K562 (cell line): Measurements from ENCODE around the gene CEACAM18. TPM values are rescaled to one million over a fixed set of nuclear protein-coding genes. Genes with fewer than 3 reads are reported as not detected.

Source experiments
- E2F1 ChIP-seq: sonication (generic); formaldehyde crosslinking; IDR thresholded peaks from 2 replicates; pipeline ENCODE4 v1.8.1; 2023; ENCODE audit warnings: mild to moderate bottlenecking, missing genetic modification reagents, moderate library complexity
- FOXP1 ChIP-seq: sonication (generic); formaldehyde crosslinking; IDR thresholded peaks from 2 replicates; pipeline ENCODE4 v1.8.0; 2022; ENCODE audit warnings: mild to moderate bottlenecking, missing genetic modification reagents
- FUS ChIP-seq: fragments of 200-400 bp; formaldehyde crosslinking; optimal IDR thresholded peaks from 2 replicates; pipeline ENCODE3; 2017; ENCODE audit warnings: low read depth, low read length
- KAT2B ChIP-seq: IDR thresholded peaks from one replicate; pipeline ENCODE4 v1.6.1; 2012; ENCODE audit warnings: low read depth, mild to moderate bottlenecking, control low read depth, inconsistent platforms, low read length, moderate library complexity
- KLF1 ChIP-seq: fragments of 450-650 bp; IDR thresholded peaks from 2 replicates; pipeline ENCODE4 v1.6.1; 2016; ENCODE audit warnings: missing genetic modification characterization, missing compliant biosample characterization
- MCM3 ChIP-seq: fragments of 450-650 bp; IDR thresholded peaks from 2 replicates; pipeline ENCODE4 v1.6.1; 2016
- NCOA4 ChIP-seq: fragments of 450-650 bp; IDR thresholded peaks from 2 replicates; pipeline ENCODE4 v1.6.1; 2018; ENCODE audit warnings: mild to moderate bottlenecking; ENCODE audit not compliant: partially characterized antibody
- NFE2 ChIP-seq: IDR thresholded peaks from 2 replicates; pipeline ENCODE4 v1.6.1; 2014; ENCODE audit warnings: antibody characterized with exemption, low read depth
- NR2C2 ChIP-seq, 2 experiments: fragments of 200-800 bp in 1 of 2; sonication (Bioruptor generic) in 1 of 2; sonication (generic) in 1 of 2; formaldehyde crosslinking in 1 of 2; IDR thresholded peaks; 2 replicates each; pipeline versions ENCODE4 v1.6.1 to v1.8.0; 2016 to 2022; ENCODE audit warnings: mild to moderate bottlenecking in 1 of 2, missing compliant biosample characterization in 1 of 2, missing genetic modification characterization in 1 of 2, missing genetic modification reagents in 1 of 2
- NUFIP1 ChIP-seq: fragments of 450-650 bp; IDR thresholded peaks from 2 replicates; pipeline ENCODE4 v1.6.1; 2018; ENCODE audit not compliant: partially characterized antibody
- RBM22 ChIP-seq: fragments of 200-400 bp; formaldehyde crosslinking; IDR thresholded peaks from 2 replicates; pipeline ENCODE4 v1.6.1; 2018; ENCODE audit warnings: low read length, low read depth; ENCODE audit not compliant: poor library complexity, severe bottlenecking
- ZNF146 ChIP-seq: IDR thresholded peaks from one replicate; pipeline ENCODE4 v1.6.1; 2018; ENCODE audit warnings: missing compliant biosample characterization; ENCODE audit not compliant: unreplicated experiment
- ZNF512 ChIP-seq: IDR thresholded peaks from 2 replicates; pipeline ENCODE4 v1.6.1; 2016; ENCODE audit warnings: missing genetic modification characterization, missing compliant biosample characterization
- ZNF655 ChIP-seq: fragments of 250-450 bp; sonication (Bioruptor Pico); IDR thresholded peaks from 2 replicates; pipeline ENCODE4 v1.5.0; 2021
- polyA plus RNA-seq, 8 experiments: library from polyadenylated mRNA; depleted of rRNA in 4 of 8; stranded (reverse) in 5 of 8; unstranded in 3 of 8; fragments of >200 nt; fragmentation: Nextera tagmentation in 2 of 8; fragmentation: Illumina TruSeq in 1 of 8; extraction: Ambion mirVana in 2 of 8; extraction: Trizol in 1 of 8; gene quantifications; 2 replicates each; pipeline versions ENCODE4 v1.2.1 to v1.2.3, GENCODE V29; 2011 to 2014; ENCODE audit warnings: inconsistent platforms in 1 of 8, missing spikeins in 1 of 8
- total RNA-seq, 7 experiments: library from RNA; depleted of rRNA in 6 of 7; stranded (reverse); fragments of >200 nt in 6 of 7; fragmentation: Illumina TruSeq in 2 of 7; extraction: Trizol in 2 of 7; gene quantifications; 2 replicates each; pipeline versions ENCODE4 v1.2.1 to v1.2.3, GENCODE V29; 2011 to 2021; ENCODE audit warnings: low replicate concordance in 1 of 7
- TF ChIP-seq, protein P1 (sequence below), 2 experiments: fragments of 450-650 bp; formaldehyde crosslinking in 1 of 2; IDR thresholded peaks; 2 replicates each; pipeline versions ENCODE4 v1.4.0 to v1.6.1; 2014 to 2020; ENCODE audit warnings: mild to moderate bottlenecking in 2 of 2, borderline replicate concordance in 1 of 2, low read depth in 1 of 2

Gene CEACAM18
- total and polyA plus RNA-seq, 9 of the 15 experiments (the other 6 are each of a cell fraction or from before 2014, with no cell fraction given) = 0.08 to 0.24 (median 0.15) TPM; not detected in 3

DNA sequence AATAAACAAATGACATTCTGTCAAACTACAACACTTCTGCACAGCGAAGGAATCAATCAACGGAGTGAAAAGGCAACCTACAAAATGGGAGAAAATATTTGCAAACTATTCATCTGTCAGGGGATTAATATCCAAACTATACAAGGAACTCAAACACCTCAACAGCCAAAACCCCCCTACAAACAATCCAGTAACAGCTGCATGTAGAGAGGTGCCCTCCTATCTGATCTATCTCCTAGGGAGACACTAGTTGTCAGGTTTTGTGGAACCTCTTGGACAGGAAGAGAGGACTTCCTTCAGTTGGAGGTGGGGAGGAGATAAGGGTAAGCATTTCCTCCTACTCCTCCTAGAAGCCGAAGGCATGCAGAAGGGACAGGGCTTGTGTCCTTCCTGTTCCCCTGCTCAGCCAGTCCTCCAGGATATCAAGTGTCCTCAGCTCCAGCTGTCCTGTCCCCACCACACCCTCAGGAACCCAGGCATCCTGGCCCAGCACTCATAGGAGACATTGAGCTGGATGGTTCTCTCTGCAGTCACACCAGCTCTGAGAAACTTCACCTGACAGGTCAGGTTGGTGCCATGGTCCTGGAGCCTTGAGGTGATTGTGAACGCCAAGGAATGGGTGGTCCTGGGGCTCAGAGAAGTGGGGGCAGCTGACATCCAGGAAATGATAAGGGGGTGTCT, 10.3 kb upstream of the CEACAM18 start (continued):
- TF ChIP-seq, protein P1, sequence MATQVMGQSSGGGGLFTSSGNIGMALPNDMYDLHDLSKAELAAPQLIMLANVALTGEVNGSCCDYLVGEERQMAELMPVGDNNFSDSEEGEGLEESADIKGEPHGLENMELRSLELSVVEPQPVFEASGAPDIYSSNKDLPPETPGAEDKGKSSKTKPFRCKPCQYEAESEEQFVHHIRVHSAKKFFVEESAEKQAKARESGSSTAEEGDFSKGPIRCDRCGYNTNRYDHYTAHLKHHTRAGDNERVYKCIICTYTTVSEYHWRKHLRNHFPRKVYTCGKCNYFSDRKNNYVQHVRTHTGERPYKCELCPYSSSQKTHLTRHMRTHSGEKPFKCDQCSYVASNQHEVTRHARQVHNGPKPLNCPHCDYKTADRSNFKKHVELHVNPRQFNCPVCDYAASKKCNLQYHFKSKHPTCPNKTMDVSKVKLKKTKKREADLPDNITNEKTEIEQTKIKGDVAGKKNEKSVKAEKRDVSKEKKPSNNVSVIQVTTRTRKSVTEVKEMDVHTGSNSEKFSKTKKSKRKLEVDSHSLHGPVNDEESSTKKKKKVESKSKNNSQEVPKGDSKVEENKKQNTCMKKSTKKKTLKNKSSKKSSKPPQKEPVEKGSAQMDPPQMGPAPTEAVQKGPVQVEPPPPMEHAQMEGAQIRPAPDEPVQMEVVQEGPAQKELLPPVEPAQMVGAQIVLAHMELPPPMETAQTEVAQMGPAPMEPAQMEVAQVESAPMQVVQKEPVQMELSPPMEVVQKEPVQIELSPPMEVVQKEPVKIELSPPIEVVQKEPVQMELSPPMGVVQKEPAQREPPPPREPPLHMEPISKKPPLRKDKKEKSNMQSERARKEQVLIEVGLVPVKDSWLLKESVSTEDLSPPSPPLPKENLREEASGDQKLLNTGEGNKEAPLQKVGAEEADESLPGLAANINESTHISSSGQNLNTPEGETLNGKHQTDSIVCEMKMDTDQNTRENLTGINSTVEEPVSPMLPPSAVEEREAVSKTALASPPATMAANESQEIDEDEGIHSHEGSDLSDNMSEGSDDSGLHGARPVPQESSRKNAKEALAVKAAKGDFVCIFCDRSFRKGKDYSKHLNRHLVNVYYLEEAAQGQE (IDR thresholded peaks at IDR 0.05; ENCODE audit: borderline replicate concordance) = no peak; the same call in none of the 2 replicates
- TF ChIP-seq, protein P1 (CRISPR knock-in tag; IDR thresholded peaks at IDR 0.05; ENCODE audit: low read depth) = peak; percentile 66
- no peak for TF ChIP-seq KLF1 (tag)
- no peak for TF ChIP-seq MCM3
- peak; percentile 24; the same call in 1 of the 2 replicates for TF ChIP-seq NFE2
- TF ChIP-seq ZNF655 = no peak
- TF ChIP-seq E2F1 = no peak
- TF ChIP-seq NUFIP1 = no peak
- TF ChIP-seq NR2C2 (CRISPR knock-in tag; IDR thresholded peaks at IDR 0.05) = no peak
- TF ChIP-seq NR2C2 (tag; IDR thresholded peaks at IDR 0.05) = peak; percentile 28; the same call in 1 of the 2 replicates
- no peak for TF ChIP-seq FUS
- TF ChIP-seq ZNF512 = no peak
- no peak for TF ChIP-seq KAT2B
- no peak for TF ChIP-seq RBM22
- peak; percentile 47 for TF ChIP-seq NCOA4
- no peak for TF ChIP-seq ZNF146 (CRISPR knock-in tag)
- peak; percentile 78; the same call in 1 of the 2 replicates for TF ChIP-seq FOXP1 (CRISPR knock-in tag)
